Stimulated activated CD8-positive, alpha-beta memory T cell treated with anti-CD3 and anti-CD28 coated beads, Interleukin-12 subunit alpha, Interleukin-12 subunit beta, amount 100 ng/mL, for 4 hours (primary cell): ENCODE measurements around the gene NETO1.

Experiments
- DNase-seq: peaks from one replicate; pipeline ENCODE4 v3.0.0-alpha.2; 2020; ENCODE audit warnings: low read depth

Gene NETO1

DNA sequence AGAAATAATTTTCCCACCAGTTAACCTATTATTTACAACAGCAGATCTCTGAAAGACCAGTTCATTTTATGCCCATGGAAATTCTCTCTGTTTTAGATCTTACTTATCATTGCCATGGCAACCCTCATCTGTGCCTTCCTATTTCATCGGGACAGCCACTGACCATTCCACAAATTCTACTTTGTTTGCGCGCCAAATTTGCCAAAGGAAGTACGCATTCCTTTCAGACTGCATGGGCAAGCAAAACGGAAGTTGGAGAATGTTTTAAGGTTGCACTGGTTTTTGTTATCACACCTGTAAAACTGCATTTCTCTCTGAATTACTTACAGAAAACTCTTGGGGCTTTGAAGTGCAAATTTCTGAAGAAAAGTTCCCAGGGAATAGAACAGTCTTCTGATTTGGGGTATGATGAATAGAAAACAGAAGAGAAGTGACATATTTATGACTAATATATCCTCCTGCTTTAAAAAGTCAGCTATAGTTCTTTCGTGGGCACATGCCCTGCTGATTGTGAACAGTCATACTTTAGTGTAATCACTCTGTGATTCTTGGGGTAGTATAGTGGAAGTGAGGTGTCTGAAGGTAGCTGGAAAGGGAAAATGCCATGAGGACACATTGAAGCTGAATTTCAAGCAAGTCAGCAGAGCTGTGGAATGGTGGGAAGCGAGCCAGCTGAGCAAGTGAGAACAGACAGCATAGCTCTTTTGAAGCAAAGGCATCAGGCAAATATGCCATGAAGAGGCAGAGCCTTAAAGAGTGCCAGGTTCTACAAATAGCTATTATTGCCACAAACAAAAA is 20.9 kb downstream of the NETO1 start:
- no peak for DNase-seq

DNA sequence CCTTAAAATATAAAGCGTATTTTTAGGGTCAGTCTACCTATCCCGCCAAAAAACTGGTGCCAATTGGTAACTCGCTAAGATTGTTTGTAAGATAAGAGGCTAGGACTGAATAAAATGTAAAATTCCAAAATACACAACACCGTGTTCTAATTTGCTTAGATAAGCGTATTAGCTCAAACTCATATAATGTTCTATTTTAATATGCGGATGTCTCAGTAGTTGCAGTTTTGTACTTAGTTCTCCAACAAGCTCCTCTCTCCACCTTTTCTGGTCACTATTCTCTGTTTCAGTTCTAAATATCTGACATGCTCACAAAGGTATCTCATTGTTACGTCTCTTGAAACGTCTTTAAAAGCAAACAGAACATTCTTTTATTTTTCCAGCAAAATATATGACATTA is 24.0 kb downstream of the NETO1 start:
- no peak for DNase-seq

DNA sequence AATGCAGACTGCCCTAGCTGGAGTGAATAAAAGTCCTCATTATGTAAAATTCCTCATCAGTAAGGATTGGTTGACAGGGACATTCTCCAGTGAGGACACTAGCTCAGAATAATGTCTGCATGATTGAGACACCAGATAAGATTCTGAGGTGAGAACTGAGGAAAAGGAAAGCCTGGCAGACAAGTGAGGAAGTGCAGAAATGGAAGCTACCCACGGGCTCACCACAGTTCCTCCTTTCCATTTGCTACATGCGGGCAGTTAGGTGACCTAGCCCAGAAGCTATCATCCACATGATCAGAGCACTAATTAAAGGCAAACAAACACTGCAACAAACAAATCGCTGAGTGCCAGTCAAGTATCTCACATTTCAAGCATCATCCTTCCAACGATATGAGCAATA is 27.7 kb downstream of the NETO1 start:
- DNase-seq = no peak

DNA sequence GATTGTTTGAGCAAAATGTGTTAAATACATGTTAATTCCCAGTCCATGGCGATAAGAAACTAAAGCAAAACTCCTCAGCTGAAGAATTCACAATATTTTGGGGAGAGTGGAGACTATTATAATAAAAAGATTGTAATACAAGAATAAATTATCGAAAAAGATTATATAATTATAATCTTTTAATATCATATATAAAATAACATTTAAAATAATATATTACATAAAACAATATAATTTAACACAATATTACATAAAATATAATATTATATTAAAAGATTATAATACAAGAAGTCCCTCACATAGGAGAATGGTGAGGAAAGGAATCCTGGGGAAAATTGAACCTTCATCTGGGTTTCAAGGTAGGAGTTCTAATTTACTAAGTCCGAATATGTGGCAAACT is 33.1 kb downstream of the NETO1 start:
- no peak for DNase-seq

- DNase-seq = no peak
Measured at GRCh38 chr18:72833471-72833870, 34.3 kb downstream of the NETO1 start.

- no peak for DNase-seq
Measured at GRCh38 chr18:72830109-72830508, 37.7 kb downstream of the NETO1 start.

- DNase-seq = no peak
Measured at GRCh38 chr18:72828601-72829000, 39.2 kb downstream of the NETO1 start.

GRCh38 chr18:72826736-72827135 is 41.1 kb downstream of the NETO1 start:
- no peak for DNase-seq

DNA sequence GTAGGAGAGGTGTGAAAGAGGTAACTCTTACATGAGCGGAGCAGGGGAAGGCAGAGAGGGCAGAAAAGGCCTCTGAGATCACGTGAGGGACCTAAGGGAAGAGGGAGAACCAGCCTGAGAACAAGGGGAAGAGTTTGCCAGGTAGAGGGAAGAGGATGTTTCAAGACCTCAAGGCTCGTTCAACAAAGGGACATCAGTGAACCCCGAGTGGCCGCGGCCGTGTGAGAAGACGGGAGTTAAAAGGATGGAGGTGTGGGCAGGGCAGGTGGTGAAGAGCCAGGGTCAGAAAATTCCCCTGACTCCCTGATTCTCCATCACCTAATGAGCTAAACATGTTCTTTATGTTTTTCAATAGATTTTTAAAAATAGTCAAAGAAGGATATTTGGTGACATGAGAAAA is 44.4 kb downstream of the NETO1 start:
- no peak for DNase-seq

GRCh38 chr18:72822202-72822601 is 45.6 kb downstream of the NETO1 start:
- DNase-seq = no peak

GRCh38 chr18:72820571-72820970 is 47.2 kb downstream of the NETO1 start:
- DNase-seq = no peak

DNA sequence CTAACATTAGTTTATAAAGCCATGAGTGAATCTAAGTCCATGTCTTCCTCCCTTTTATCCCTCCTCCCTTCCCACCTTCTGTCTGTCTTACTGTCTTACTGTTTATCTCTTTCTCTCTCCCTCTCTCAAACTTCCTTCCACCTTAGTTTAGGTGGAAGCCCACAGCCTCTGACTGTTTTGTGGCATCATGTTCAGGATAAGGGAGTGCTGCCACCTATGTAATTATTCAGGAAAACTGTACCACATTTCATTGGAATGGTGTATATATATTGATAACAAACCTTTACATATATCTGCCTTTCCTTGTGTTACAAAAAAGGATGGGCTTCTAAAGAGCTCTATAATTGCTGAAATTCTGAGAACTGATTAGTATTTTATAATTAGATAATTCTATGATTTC is 48.7 kb downstream of the NETO1 start:
- no peak for DNase-seq

DNA sequence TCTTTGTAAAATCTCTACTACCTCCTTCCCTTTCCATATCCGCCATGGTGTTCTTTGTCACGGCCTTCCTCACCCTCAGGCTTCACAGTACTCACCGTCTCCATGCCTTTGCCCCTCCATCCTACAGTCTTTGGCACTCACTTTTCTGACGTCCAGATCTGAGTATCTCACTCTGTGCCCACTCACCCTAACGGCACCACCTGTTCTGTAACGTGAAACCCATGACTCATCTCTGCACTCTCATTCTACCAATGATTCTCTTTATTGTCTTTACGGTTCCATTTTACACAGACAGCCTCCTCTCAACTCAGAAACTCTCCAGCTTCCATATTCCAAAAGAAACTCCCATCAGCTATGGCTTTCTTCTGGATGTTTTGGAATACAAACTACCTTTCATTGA is 56.7 kb downstream of the NETO1 start:
- DNase-seq = no peak

GRCh38 chr18:72808680-72809079 is 59.1 kb downstream of the NETO1 start:
- DNase-seq = no peak

- no peak for DNase-seq
Measured at GRCh38 chr18:72799106-72799505, 68.7 kb downstream of the NETO1 start.

DNA sequence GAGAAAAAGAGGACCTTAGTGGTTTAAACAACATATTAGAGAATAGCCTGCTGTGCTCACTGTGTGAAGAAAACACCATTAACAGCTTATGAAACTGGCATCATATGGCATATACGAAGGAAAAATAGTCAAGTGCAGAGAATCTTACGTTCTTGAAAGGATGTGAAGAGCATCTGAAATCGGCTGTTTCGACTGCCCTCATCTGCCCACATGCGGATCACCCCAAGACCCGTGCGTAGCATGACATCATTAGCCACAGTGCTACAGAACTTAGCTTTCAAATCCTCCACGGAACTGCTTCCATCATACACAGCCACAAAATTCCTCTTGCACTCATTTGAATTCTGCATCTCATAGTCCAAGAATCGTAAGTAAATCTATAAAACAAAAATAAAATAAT is 84.3 kb downstream of the NETO1 start:
- DNase-seq = no peak

- DNase-seq = no peak
Measured at GRCh38 chr18:72774914-72775313, 92.9 kb downstream of the NETO1 start.

GRCh38 chr18:72772916-72773315 is 94.9 kb downstream of the NETO1 start:
- DNase-seq = no peak

- DNase-seq = no peak
Measured at GRCh38 chr18:72768681-72769229, 99.0 kb downstream of the NETO1 start.

- no peak for DNase-seq
Measured at GRCh38 chr18:72762515-72763122, 105.2 kb downstream of the NETO1 start.

DNA sequence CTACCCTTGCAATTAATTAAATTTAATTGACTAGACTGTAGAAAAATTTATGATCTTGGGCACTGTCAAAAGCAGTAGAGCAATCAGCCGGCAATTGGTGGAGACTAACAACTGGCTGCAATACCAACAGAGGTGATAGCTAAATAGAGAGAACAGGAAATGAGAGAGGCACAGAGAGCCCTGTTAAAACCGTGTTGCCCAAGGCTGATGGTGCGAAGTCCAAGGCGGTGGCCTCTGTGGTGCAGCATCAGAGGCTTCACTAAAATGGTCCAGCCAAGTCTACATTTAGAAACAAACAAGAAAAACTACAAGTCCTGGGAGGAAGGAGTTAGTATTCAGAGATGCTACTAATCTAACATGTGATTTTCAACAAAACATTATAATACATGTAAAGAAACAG is 115.6 kb downstream of the NETO1 start:
- no peak for DNase-seq

- DNase-seq = no peak
Measured at GRCh38 chr18:72742002-72742401, 125.8 kb downstream of the NETO1 start.

- no peak for DNase-seq
Measured at GRCh38 chr18:72738136-72738535, 129.7 kb downstream of the NETO1 start.

DNA sequence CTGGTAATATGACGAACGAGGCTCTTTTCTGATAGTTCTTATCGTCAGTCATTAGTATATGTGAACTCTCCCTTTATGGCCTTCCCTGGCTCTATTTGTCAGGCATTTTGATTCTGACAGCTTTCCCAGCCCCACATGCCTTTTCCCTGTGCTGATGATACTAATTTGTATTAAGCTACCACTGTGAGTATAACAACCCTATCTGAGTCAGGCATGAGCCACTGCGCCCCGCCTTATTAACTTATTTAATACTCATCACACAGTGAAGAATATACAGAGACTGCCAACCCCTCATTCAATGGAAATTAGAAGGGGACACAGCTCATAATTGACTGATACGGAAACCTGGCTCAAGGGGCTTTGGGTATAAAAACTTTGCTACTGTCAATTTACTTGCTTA is 140.0 kb downstream of the NETO1 start:
- DNase-seq = no peak
